Brain microvascular endothelial cell (primary cell): ENCODE results near the gene LRMDA.

Experiments
- DNase-seq: peaks from one replicate; pipeline ENCODE4 v3.0.0-alpha.2; 2020
- H3K27ac ChIP-seq: fragments of 250-450 bp; sonication (Bioruptor Pico); 2 replicates; pipeline ENCODE4 v1.5.1; 2020; ENCODE audit warnings: mild to moderate bottlenecking, moderate library complexity
- H3K27me3 ChIP-seq: fragments of 250-450 bp; sonication (Bioruptor Pico); replicated peaks from 2 replicates; pipeline ENCODE4 v1.5.1; 2020; ENCODE audit warnings: mild to moderate bottlenecking
- H3K36me3 ChIP-seq: fragments of 250-450 bp; sonication (Bioruptor Pico); replicated peaks from 2 replicates; pipeline ENCODE4 v1.5.1; 2020; ENCODE audit warnings: mild to moderate bottlenecking
- H3K4me3 ChIP-seq: 2 replicates; pipeline ENCODE4 v1.5.1; 2011; ENCODE audit warnings: low read depth, mild to moderate bottlenecking, control low read depth, low read length, moderate library complexity
- CTCF ChIP-seq: IDR thresholded peaks from 2 replicates; pipeline ENCODE4 v1.5.1; 2011; ENCODE audit warnings: low read depth, mild to moderate bottlenecking, moderate library complexity, low read length, control low read depth, inconsistent platforms; ENCODE audit errors: missing control alignments
- in situ Hi-C: cut with HindIII; loops from 2 replicates; pipeline ENCODE4 v1.10.0; 2017; ENCODE audit warnings: low sequenced_read_pairs, low pct_ligation_motif_present

LRMDA gene

DNA sequence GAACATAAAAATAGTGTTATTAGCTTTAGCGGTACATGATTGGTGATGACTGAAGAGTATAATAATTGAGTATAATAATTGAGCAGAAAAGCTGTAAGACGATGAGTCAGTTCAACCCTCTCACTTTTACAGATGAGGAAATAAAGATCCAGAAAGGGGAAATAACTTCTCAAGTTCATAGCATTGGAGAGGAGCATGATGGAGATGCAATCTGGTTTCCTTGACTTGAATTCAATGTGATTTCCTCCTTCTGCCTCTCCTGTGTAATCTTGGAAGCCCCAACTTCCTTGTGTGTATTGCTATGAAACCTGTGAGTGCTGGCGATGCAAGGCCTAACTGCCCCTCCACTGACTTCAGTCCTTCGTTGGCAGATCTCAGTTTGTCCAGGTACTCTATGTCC, 265.1 kb downstream of the LRMDA start:
- in situ Hi-C loops: no loop called here
- Histone ChIP-seq H3K27ac (no peak overlapping the region), H3K4me3 (no peak overlapping the region), H3K36me3 (no peaks in the 10 kb centered on the region), H3K27me3 (no peaks in the 10 kb centered on the region)
- no peak for DNase-seq
- TF ChIP-seq CTCF: no peak

GRCh38 chr10:75703191-75703854, 271.9 kb downstream of the LRMDA start:
- Histone ChIP-seq H3K4me3 (no peak overlapping the region), H3K36me3 (no peaks in the 10 kb centered on the region), H3K27me3 (no peaks in the 10 kb centered on the region), H3K27ac (no peak overlapping the region)
- in situ Hi-C loops: no loop called here
- TF ChIP-seq CTCF: no peak
- DNase-seq: no peak

- TF ChIP-seq CTCF: no peak
- Histone ChIP-seq H3K27ac (no peak overlapping the region), H3K36me3 (no peaks in the 10 kb centered on the region), H3K27me3 (no peaks in the 10 kb centered on the region), H3K4me3 (no peak overlapping the region)
- DNase-seq: no peak
- in situ Hi-C loops: no loop called here
Measured at GRCh38 chr10:75705426-75705825, 274.0 kb downstream of the LRMDA start.

GRCh38 chr10:75707080-75707840, 275.8 kb downstream of the LRMDA start:
- Histone ChIP-seq H3K4me3 (no peak overlapping the region), H3K36me3 (no peaks in the 10 kb centered on the region), H3K27me3 (no peaks in the 10 kb centered on the region), H3K27ac (no peak overlapping the region)
- TF ChIP-seq CTCF: no peak
- in situ Hi-C loops: no loop called here
- no peak for DNase-seq

DNA sequence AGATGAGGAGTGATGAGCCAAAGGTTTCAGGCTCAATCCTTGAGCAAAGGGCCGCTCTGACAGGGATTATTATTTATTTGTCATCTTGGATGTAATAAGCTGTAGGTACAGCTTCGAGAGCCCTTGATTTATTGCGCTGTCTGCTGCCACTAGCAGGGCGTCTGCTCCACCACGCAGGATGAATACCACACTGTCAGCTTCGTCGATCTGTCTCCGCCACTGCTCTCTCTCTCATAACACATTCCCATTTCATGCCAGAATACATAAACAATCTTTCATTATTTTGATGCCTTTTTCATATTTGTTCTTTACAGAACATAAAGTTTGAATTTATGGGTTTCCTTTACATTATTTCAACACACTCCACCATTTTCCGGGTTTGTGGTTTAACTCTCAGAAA, 276.6 kb downstream of the LRMDA start:
- H3K36me3 ChIP-seq: no peaks in the 10 kb centered on the region
- in situ Hi-C loops: no loop called here
- H3K27ac ChIP-seq: no peak overlapping the region
- H3K27me3 ChIP-seq: no peaks in the 10 kb centered on the region
- no peak overlapping the region for H3K4me3 ChIP-seq
- DNase-seq: no peak
- no peak for TF ChIP-seq CTCF
